Activated naive CD8-positive, alpha-beta T cell treated with anti-CD3 and anti-CD28 coated beads for 36 hours (primary cell): ENCODE measurements around the gene NEDD4L. TPM values are rescaled to one million over a fixed set of nuclear protein-coding genes. Genes with fewer than 3 reads are reported as not detected.
A peak's percentile ranks its signal among the peaks of the same experiment; 100 is the strongest.

Experiments used
- DNase-seq: peaks from one replicate; pipeline ENCODE4 v3.0.0; 2021
- H3K27ac Mint-ChIP-seq: one replicate; pipeline ENCODE4 v1.8.0; 2022; ENCODE audit warnings: mild to moderate bottlenecking, moderate library complexity, mixed read lengths
- H3K27me3 Mint-ChIP-seq: one replicate; pipeline ENCODE4 v1.8.0; 2022; ENCODE audit warnings: mild to moderate bottlenecking, mixed read lengths
- H3K36me3 Mint-ChIP-seq: one replicate; pipeline ENCODE4 v1.8.0; 2021; ENCODE audit warnings: mild to moderate bottlenecking, mixed read lengths
- H3K4me1 Mint-ChIP-seq: one replicate; pipeline ENCODE4 v1.8.0; 2021; ENCODE audit warnings: mixed read lengths
- H3K4me3 Mint-ChIP-seq: one replicate; pipeline ENCODE4 v1.8.0; 2022; ENCODE audit warnings: mild to moderate bottlenecking, moderate library complexity, mixed read lengths
- H3K9me3 Mint-ChIP-seq: one replicate; pipeline ENCODE4 v1.8.0; 2022; ENCODE audit warnings: mixed read lengths
- total RNA-seq, 2 experiments: library from RNA; stranded (reverse); gene quantifications; one replicate each; pipeline ENCODE4 v1.2.3, GENCODE V29; 2021

The NEDD4L gene
- total RNA-seq, 2 experiments from 2014 or later = 10.5 to 14.4 TPM

DNA sequence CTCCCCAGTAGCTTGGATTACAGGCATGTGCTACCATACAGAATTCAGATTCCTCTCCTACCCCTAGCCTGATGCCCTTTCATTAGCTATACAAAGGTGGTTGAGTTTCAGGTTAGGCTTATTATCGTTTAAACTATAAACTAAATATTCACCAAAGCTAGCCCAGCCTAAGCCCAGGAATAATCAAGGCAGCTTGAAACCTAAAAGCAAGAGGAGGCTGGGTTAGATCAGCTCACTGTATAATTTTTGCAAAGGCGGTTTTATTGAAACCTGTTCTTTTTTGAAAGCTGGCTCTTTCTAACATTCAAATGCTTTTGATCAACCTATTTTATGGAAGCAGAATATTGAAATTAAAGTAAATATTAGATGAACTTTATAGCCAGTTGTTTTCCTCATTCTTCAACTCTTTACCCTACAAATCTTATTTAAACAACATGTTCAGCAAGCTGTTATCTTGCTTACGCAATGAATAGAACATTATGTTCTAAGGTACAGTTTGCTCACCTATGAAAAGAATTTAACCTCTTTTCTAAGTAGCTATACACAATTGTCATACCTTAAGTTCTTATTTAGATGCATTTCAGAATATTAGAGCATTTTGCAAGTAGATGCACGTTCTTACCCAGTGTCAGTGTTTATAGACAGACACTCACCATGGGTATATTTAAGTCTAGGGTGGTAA lies 241.6 kb downstream of the NEDD4L start:
- H3K4me1 Mint-ChIP-seq = peaks cover 12% of the 10 kb centered on the region
- no peaks in the 10 kb centered on the region for H3K9me3 Mint-ChIP-seq
- H3K27ac Mint-ChIP-seq = no peak overlapping the region
- H3K4me3 Mint-ChIP-seq = no peak overlapping the region
- no peak for DNase-seq
- no peaks in the 10 kb centered on the region for H3K36me3 Mint-ChIP-seq
- no peaks in the 10 kb centered on the region for H3K27me3 Mint-ChIP-seq

- Mint-ChIP-seq H3K27me3 (no peaks in the 10 kb centered on the region), H3K9me3 (no peaks in the 10 kb centered on the region), H3K27ac (no peak overlapping the region), H3K36me3 (no peaks in the 10 kb centered on the region), H3K4me1 (peaks cover 12% of the 10 kb centered on the region), H3K4me3 (no peak overlapping the region)
- DNase-seq = no peak
Measured at GRCh38 chr18:58286632-58287352, 242.8 kb downstream of the NEDD4L start.

DNA sequence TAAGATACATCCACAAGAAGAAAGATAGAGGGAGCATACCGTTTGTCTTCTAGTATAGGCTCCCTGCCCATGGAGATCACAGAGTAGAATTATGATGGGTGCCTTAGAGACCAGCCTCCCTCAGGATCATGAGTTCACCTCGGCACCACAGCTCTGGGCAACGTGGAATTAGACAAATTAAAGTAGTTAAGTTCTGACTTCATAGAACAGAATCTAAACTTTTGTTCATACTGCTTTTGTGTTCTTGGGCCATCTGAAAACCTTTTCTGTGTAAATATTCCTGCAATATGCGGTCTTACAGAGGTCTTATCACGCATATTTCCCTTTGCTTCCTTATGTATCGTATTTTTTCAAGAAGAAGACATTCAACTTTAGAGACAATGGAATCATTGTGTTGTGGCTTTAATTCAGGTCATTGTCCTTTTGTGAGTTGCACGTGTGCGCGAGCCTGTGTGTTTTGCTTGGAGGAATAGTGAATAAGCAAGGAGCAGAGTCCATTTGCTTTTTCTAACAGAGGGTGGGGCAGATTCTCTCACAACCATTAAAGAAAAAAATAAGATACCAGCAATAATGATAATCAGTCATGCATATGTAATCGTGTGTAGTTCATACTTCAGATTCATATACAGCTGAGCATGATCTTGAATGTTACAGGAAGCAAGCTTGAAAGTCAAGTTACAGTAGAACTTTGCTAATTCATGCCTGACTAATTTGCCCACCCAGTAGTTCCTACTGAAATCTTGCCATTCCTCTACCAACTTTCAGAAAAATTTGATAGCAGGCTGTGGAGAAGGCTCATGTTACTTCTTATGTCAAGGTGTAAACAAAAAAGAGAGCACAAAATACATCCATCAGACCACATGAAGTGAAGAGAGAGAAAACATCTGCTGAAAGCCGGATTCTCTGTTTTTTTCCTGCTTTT lies 243.6 kb downstream of the NEDD4L start:
- Mint-ChIP-seq H3K27ac (no peak overlapping the region), H3K4me1 (peaks cover 12% of the 10 kb centered on the region), H3K27me3 (no peaks in the 10 kb centered on the region), H3K4me3 (no peak overlapping the region), H3K9me3 (no peaks in the 10 kb centered on the region), H3K36me3 (no peaks in the 10 kb centered on the region)
- DNase-seq = no peak

DNA sequence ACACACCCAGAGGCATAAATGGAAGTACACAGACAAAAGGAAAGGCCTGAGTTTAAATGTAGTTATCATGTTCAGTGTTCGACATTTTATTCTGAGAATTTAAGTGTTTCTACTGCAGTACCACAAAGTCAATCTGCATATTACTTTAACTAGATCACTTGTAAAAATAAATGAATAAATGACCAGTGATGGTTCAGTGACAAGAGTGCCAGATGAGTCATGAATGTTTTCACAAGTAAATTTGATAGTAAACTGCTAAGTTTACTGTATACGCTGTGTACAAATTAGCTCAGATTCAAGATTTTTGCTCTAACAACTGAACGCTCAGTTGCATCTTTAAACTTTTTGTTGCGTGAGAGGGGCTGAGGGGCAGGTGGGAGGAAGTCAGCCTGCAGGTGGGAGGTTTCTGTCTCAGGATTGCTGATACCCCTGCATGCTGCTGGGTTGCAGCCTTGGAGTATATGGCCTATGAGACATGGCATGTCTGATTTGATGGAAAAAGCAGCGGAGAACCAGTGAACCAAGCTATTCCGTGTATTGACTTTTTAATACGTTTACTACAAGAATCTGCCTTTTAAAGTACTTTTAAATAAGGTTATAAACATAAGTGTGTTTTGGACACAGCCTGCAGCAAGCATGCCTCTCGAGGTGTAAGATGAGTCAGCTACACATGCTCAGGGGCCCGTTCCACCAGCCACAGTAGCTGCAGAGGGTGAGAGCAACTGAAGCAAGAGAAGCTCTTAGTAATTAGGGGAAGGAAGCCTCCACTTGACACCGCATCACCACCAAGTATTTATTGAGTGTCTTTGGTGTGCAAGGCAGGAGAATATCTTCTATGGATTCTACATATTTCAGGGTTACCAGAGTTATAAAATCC lies 245.1 kb downstream of the NEDD4L start:
- H3K4me1 Mint-ChIP-seq = peaks cover 12% of the 10 kb centered on the region
- no peak overlapping the region for H3K4me3 Mint-ChIP-seq
- no peaks in the 10 kb centered on the region for H3K9me3 Mint-ChIP-seq
- no peaks in the 10 kb centered on the region for H3K36me3 Mint-ChIP-seq
- no peak for DNase-seq
- H3K27me3 Mint-ChIP-seq = no peaks in the 10 kb centered on the region
- no peak overlapping the region for H3K27ac Mint-ChIP-seq

GRCh38 chr18:58290116-58290695 lies 246.2 kb downstream of the NEDD4L start:
- no peak for DNase-seq
- no peak overlapping the region for H3K27ac Mint-ChIP-seq
- no peaks in the 10 kb centered on the region for H3K27me3 Mint-ChIP-seq
- no peaks in the 10 kb centered on the region for H3K36me3 Mint-ChIP-seq
- no peak overlapping the region for H3K4me3 Mint-ChIP-seq
- peaks cover 12% of the 10 kb centered on the region for H3K4me1 Mint-ChIP-seq
- no peaks in the 10 kb centered on the region for H3K9me3 Mint-ChIP-seq

DNA sequence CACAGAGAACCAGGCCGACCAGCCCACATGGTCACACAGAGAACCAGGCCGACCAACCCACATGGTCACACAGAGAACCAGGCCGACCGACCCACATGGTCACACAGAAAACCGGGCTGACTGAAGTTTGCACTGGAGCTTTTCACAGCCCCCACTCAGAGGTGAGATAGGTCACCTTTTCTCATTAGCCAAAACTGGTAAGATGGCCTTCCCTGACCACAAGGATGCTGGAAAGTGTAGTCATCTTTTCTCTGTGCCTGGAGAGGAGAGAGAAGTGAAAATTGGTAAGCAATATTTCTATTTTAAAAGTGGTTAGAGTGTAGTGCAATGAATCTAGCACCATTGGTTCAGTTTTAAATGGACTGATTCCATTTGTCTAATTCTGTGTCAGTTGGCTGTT lies 247.1 kb downstream of the NEDD4L start:
- DNase-seq = no peak
- Mint-ChIP-seq H3K27ac (no peak overlapping the region), H3K36me3 (no peaks in the 10 kb centered on the region), H3K4me1 (peaks cover 12% of the 10 kb centered on the region), H3K9me3 (no peaks in the 10 kb centered on the region), H3K27me3 (no peaks in the 10 kb centered on the region), H3K4me3 (no peak overlapping the region)

GRCh38 chr18:58292638-58293037 lies 248.6 kb downstream of the NEDD4L start:
- Mint-ChIP-seq H3K9me3 (no peaks in the 10 kb centered on the region), H3K27me3 (no peaks in the 10 kb centered on the region), H3K4me3 (no peak overlapping the region), H3K4me1 (peaks cover 18% of the 10 kb centered on the region), H3K36me3 (no peaks in the 10 kb centered on the region), H3K27ac (no peak overlapping the region)
- no peak for DNase-seq

GRCh38 chr18:58297198-58297597 lies 253.2 kb downstream of the NEDD4L start:
- Mint-ChIP-seq H3K36me3 (no peaks in the 10 kb centered on the region), H3K27ac (no peak overlapping the region), H3K27me3 (no peaks in the 10 kb centered on the region), H3K4me3 (no peak overlapping the region), H3K9me3 (no peaks in the 10 kb centered on the region), H3K4me1 (peaks cover 25% of the 10 kb centered on the region)
- no peak for DNase-seq

DNA sequence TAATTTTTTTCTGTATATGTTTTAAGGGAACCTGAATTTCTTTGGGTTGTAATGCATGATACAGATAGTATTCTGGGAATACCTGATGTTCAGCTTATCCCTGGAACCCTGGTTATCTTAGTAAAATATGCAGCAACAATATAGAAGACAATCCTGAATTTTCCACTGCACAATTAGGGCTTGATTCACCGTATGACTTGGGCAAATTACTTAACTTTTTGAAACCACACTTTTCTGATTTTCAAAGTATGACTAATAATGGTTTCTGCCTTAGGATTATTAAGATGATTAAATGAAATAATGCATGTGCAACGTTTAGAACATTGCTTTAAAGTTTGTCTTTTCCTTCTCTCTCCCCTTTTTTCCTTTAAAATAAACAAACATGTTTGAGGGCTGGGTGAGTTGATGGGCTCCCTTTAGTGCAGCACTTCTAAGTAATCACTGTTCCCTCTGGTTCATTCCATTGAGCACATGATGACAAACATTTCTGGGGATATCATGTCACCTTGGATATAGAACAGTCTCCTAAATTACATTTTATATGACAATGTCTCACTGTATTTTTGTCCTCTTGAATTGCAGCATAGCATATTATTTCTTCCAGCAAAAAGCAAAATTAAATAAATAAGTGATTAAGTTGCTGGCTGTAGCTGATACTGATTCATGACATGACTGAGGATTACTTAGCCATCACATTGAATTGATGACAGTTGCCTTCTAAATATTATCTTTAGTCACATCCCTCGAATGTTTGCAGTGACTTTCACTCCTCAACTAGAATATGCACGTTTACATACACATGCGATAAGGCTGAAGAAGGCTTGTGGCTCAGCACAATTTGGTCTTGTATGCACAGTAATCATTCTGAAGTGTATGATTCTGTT lies 254.5 kb downstream of the NEDD4L start:
- H3K36me3 Mint-ChIP-seq = no peaks in the 10 kb centered on the region
- no peaks in the 10 kb centered on the region for H3K27me3 Mint-ChIP-seq
- no peak overlapping the region for H3K27ac Mint-ChIP-seq
- H3K9me3 Mint-ChIP-seq = no peaks in the 10 kb centered on the region
- H3K4me1 Mint-ChIP-seq = peaks cover 38% of the 10 kb centered on the region
- H3K4me3 Mint-ChIP-seq = no peak overlapping the region
- no peak for DNase-seq

DNA sequence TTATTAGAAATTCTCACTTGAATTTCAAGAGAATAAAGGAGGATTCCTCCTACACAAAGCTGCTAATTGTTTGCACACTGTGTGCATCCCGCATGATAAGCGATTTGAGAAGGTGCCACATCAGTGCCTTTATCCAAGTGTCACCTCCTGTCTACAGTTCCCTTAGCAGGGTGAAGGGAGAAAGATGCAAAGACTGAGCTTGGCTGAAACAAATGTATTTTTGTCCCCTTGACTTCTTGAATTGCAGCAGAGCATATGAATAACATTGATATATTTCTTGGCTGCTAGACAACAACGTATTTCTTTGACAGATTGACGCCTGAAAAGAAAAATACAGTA lies 255.1 kb downstream of the NEDD4L start:
- H3K27ac Mint-ChIP-seq = no peak overlapping the region
- no peaks in the 10 kb centered on the region for H3K27me3 Mint-ChIP-seq
- DNase-seq = no peak
- H3K4me1 Mint-ChIP-seq = peaks cover 44% of the 10 kb centered on the region
- H3K4me3 Mint-ChIP-seq = no peak overlapping the region
- H3K9me3 Mint-ChIP-seq = no peaks in the 10 kb centered on the region
- no peaks in the 10 kb centered on the region for H3K36me3 Mint-ChIP-seq

DNA sequence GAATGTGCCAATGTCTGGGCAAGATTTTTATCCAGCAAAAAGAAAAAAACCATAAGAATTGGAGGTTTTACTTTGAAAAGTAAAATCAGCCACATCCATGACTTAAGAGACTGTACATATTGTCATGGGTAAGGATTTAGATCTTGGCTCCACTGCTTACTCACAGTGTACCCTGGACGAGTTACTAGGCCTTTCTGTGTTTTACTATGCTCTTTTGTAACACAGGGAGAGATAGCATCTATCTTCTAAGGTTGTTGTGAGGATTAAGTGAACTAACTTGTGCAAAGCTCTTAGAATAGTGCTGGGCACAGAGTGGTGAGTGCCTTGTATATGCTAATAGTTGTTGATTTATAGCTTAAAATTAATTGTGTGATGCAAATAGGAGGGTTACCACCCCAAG lies 255.9 kb downstream of the NEDD4L start:
- H3K27me3 Mint-ChIP-seq = no peaks in the 10 kb centered on the region
- no peak overlapping the region for H3K4me3 Mint-ChIP-seq
- H3K9me3 Mint-ChIP-seq = no peaks in the 10 kb centered on the region
- H3K4me1 Mint-ChIP-seq = peaks cover 48% of the 10 kb centered on the region
- DNase-seq = no peak
- peaks cover 1% of the 10 kb centered on the region for H3K36me3 Mint-ChIP-seq
- H3K27ac Mint-ChIP-seq = no peak overlapping the region

GRCh38 chr18:58300867-58301266 lies 256.8 kb downstream of the NEDD4L start:
- peak overlapping the region; percentile 42 for H3K27ac Mint-ChIP-seq
- no peak for DNase-seq
- peaks cover 48% of the 10 kb centered on the region for H3K4me1 Mint-ChIP-seq
- peaks cover 2% of the 10 kb centered on the region for H3K36me3 Mint-ChIP-seq
- H3K4me3 Mint-ChIP-seq = no peak overlapping the region
- peaks cover under 1% of the 10 kb centered on the region for H3K9me3 Mint-ChIP-seq
- no peaks in the 10 kb centered on the region for H3K27me3 Mint-ChIP-seq

- H3K27ac Mint-ChIP-seq = peak overlapping the region; percentile 78
- H3K4me1 Mint-ChIP-seq = peaks cover 40% of the 10 kb centered on the region
- no peak overlapping the region for H3K4me3 Mint-ChIP-seq
- H3K36me3 Mint-ChIP-seq = peaks cover 9% of the 10 kb centered on the region
- peaks cover 6% of the 10 kb centered on the region for H3K9me3 Mint-ChIP-seq
- DNase-seq = peak; percentile 25
- no peaks in the 10 kb centered on the region for H3K27me3 Mint-ChIP-seq
Measured at GRCh38 chr18:58302811-58303210, 258.8 kb downstream of the NEDD4L start.
